ENCODE results near the gene SDF4. TPM values are rescaled to one million over a fixed set of nuclear protein-coding genes. Genes with fewer than 3 reads are reported as not detected.

The SDF4 gene
- total and polyA plus RNA-seq, 2 of the 4 experiments (the other 2 are of a cell fraction), result 57.0 to 250 TPM

DNA sequence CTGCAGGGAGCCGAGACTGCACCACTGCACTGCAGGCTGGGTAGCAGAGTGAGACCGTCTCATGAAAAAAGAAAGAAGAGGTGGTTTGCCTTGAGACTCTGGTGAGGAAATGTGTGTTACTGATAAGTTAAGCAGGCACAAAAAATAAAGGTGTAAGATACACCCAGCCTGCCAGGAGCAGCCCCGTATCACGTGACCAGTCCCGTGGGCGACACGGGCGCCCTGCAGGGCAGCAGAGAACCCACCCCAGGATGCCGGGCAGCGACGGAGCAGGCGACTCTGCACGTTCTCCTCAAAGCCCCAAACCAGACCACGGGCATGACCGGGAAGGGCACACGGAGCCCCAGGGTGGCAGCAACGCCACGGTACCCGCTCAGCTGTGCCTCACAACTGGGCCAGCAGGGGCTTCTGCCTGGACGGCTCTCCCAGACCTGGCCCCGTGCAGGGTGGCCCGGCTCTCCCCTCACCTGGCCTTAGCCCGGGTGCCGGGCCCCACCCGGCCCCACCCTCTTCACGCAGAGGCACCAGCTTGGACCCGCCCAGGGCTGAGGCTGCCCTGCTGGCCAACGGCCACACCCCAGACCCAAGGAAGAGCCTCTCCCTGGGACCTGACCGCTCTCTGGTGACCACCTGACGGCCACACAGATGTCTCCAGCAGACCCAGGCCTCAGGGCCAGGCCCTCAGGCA, 9.8 kb downstream of the SDF4 start:
- Histone ChIP-seq H2AFZ (replicated peaks; ENCODE audit: low read length, poor library complexity) (no peak overlapping the region), H2AK5ac (ENCODE audit: low read depth, low read length) (no peak overlapping the region), H3K4ac (ENCODE audit: low read depth, low read length) (no peak overlapping the region), H3K4me3 (ENCODE audit: insufficient read depth, low read depth, low read length) (no peak overlapping the region), H3K14ac (replicated peaks; ENCODE audit: low read depth, low read length) (no peak overlapping the region), H3K4me2 (ENCODE audit: low read depth, low read length) (no peak overlapping the region), H2AK9ac (replicated peaks; ENCODE audit: low read depth, low read length, poor library complexity) (no peak overlapping the region), H2BK20ac (ENCODE audit: low read depth, low read length) (no peak overlapping the region), H4K91ac (ENCODE audit: insufficient read depth, low read depth, low read length) (no peak overlapping the region), H2BK15ac (ENCODE audit: low read depth, low read length) (no peak overlapping the region), H3K23ac (ENCODE audit: low read depth, low read length) (no peak overlapping the region), H4K20me1 (ENCODE audit: insufficient read depth, low read length) (peaks cover 40% of the 10 kb centered on the region), H2BK120ac (ENCODE audit: low read depth, low read length) (no peak overlapping the region), H4K8ac (ENCODE audit: low read depth in 2 of 2, low read length in 2 of 2) (no peak overlapping the region), H2BK5ac (ENCODE audit: low read depth, low read length, poor library complexity, severe bottlenecking) (no peak overlapping the region), H3K56ac (ENCODE audit: extremely low read depth, insufficient read depth, low read length) (no peak overlapping the region), H3K79me1 (ENCODE audit: low read depth in 1 of 2, low read length in 2 of 2) (peaks cover 11 to 44% of the 10 kb centered on the region in 2 experiments; a peak in 3 of 4 replicates), H4K5ac (ENCODE audit: low read depth, low read length) (no peak overlapping the region), H3K27me3 (ENCODE audit: control insufficient read depth, insufficient read depth, low read length) (no peaks in the 10 kb centered on the region), H3K9me1 (ENCODE audit: insufficient read depth, low read length) (peaks cover 9% of the 10 kb centered on the region), H3K18ac (ENCODE audit: low read depth, low read length) (no peak overlapping the region), H3K9ac (ENCODE audit: low read depth, low read length) (no peak overlapping the region), H3K27ac (ENCODE audit: insufficient read depth, low read length) (no peak overlapping the region), H3K4me1 (ENCODE audit: control insufficient read depth, insufficient read depth, low read length) (no peaks in the 10 kb centered on the region), H3K36me3 (ENCODE audit: control insufficient read depth, insufficient read depth, low read length) (peaks cover 79% of the 10 kb centered on the region), H3K9me3 (ENCODE audit: control insufficient read depth, insufficient read depth, low read length) (no peaks in the 10 kb centered on the region)
- no peak for TF ChIP-seq BHLHE40 (IDR thresholded peaks at IDR 0.05; ENCODE audit: low read depth, low read length)
- no peak for TF ChIP-seq FOS (IDR thresholded peaks at IDR 0.05; ENCODE audit: low read depth, low read length)
- TF ChIP-seq RFX5 (IDR thresholded peaks at IDR 0.05; ENCODE audit: low read depth, low read length), result no peak
- no peak for TF ChIP-seq POLR2A (IDR thresholded peaks at IDR 0.05; ENCODE audit: low read depth, low read length)
- no peak for TF ChIP-seq MXI1 (IDR thresholded peaks at IDR 0.05; ENCODE audit: borderline replicate concordance, low read depth, low read length)
- intact Hi-C loops (cut with micrococcal nuclease), result no loop called here
- WGBS, 2 experiments (ENCODE audit: extremely low coverage in 2 of 2, insufficient read length in 1 of 2), result 92% methylated on average over 16 of the region's 30 CpGs; no CpG with 5 or more reads in 1 of the 2 experiments
- in situ Hi-C loops (cut with MboI; ENCODE audit: low sequenced_read_pairs), result no loop called here
- ATAC-seq (ENCODE audit: low read depth), result no peak
- no peak for DNase-seq
- CTCF ChIA-PET, result no interaction called here
- POLR2A ChIA-PET (ENCODE audit: unreplicated experiment), result no interaction called here
- dilution Hi-C loops (cut with HindIII; ENCODE audit: low sequenced_read_pairs, unreplicated experiment), result no loop called here
- no TSS peak for BruUV-seq (replicated peaks)

Measured in IMR-90 (cell line).